ENCODE results near the gene CDH12.

CDH12 gene

DNA sequence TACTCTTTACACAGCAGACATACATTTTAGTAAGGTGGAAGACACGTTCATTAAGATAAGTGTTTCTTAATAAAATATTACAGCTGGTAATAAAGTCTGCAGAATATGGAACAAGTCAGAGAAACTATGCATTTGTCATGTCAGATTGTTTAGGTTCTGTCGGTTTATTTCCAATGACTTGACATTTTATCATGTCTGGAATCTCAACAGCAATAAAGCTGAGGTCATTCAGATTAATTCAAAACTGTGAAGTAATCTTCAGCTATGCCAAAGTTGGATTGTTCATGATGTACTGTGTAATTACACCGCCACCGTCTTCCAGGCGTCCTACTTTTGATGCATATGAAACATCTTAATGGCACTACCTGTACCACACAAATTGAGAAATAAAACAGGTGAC lies 1032.6 kb downstream of the CDH12 start:
- Histone ChIP-seq H3K4me1 (ENCODE audit: control insufficient read depth in 1 of 2, insufficient read depth in 1 of 2, low read depth in 1 of 2, low read length in 1 of 2) (no peaks in the 10 kb centered on the region), H3K27ac (no peak overlapping the region), H3K4me3 (ENCODE audit: low read depth in 1 of 2, low read length in 1 of 2) (no peak overlapping the region), H3K36me3 (no peaks in the 10 kb centered on the region), H3K27me3 (no peaks in the 10 kb centered on the region), H3K9me3 (no peaks in the 10 kb centered on the region)
- TF ChIP-seq, protein P1, sequence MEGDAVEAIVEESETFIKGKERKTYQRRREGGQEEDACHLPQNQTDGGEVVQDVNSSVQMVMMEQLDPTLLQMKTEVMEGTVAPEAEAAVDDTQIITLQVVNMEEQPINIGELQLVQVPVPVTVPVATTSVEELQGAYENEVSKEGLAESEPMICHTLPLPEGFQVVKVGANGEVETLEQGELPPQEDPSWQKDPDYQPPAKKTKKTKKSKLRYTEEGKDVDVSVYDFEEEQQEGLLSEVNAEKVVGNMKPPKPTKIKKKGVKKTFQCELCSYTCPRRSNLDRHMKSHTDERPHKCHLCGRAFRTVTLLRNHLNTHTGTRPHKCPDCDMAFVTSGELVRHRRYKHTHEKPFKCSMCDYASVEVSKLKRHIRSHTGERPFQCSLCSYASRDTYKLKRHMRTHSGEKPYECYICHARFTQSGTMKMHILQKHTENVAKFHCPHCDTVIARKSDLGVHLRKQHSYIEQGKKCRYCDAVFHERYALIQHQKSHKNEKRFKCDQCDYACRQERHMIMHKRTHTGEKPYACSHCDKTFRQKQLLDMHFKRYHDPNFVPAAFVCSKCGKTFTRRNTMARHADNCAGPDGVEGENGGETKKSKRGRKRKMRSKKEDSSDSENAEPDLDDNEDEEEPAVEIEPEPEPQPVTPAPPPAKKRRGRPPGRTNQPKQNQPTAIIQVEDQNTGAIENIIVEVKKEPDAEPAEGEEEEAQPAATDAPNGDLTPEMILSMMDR (IDR thresholded peaks at IDR 0.05), result no peak

DNA sequence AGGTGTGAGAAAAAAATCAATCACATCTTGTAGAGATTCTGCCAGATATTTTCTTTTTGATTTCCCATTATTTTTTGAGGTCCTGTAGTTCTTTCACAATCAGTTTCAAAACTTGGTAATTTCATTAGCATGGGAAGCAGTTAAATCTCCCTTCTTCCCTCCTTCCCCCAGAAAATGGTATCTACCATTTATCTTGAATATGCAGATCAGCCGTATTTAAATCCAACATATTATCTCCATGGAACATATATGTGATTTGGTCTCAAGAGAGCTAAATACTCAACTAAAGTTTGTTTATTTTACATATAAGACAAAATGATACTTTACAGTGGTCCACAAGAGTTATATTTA lies 1034.8 kb downstream of the CDH12 start:
- Histone ChIP-seq H3K9me3 (no peaks in the 10 kb centered on the region), H3K27ac (no peak overlapping the region), H3K36me3 (no peaks in the 10 kb centered on the region), H3K4me3 (ENCODE audit: low read depth in 1 of 2, low read length in 1 of 2) (no peak overlapping the region), H3K27me3 (no peaks in the 10 kb centered on the region), H3K4me1 (ENCODE audit: control insufficient read depth in 1 of 2, insufficient read depth in 1 of 2, low read depth in 1 of 2, low read length in 1 of 2) (no peaks in the 10 kb centered on the region)
- TF ChIP-seq, protein P1 (IDR thresholded peaks at IDR 0.05), result no peak

DNA sequence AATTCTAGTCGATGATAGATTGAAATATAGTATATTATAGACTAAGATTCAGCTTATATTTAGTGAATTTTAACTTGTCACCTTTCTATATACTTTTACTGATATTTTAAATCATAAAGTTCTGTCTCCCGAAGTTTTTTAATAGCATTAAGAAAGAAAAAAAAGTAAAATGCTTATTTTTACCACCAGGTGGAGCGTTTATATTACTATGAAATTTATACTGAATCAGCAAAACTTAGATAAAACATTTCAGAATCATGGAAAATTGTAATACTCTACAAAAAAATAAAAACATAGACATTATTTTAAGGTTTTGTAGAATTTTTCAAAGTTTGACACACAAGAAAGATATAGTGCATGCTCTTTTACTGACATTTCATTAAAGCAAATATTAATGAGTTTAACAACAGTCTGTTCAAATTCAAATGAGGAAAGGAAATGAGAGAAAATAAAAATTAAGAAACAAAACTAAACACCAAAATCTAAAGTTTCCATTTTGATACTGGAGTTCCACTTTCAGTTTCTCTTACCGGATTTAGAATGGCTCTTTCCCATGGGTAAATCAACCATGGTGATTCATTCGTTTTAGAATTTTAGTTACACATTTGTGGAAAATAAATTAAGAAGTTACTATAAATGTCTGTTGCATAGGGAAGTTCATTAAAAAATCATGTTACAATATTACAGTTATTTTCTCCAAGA lies 1035.3 kb downstream of the CDH12 start:
- Histone ChIP-seq H3K27ac (no peak overlapping the region), H3K4me1 (ENCODE audit: control insufficient read depth in 1 of 2, insufficient read depth in 1 of 2, low read depth in 1 of 2, low read length in 1 of 2) (no peaks in the 10 kb centered on the region), H3K4me3 (ENCODE audit: low read depth in 1 of 2, low read length in 1 of 2) (no peak overlapping the region), H3K27me3 (no peaks in the 10 kb centered on the region), H3K36me3 (no peaks in the 10 kb centered on the region), H3K9me3 (no peaks in the 10 kb centered on the region)
- TF ChIP-seq, protein P1 (IDR thresholded peaks at IDR 0.05), result no peak

DNA sequence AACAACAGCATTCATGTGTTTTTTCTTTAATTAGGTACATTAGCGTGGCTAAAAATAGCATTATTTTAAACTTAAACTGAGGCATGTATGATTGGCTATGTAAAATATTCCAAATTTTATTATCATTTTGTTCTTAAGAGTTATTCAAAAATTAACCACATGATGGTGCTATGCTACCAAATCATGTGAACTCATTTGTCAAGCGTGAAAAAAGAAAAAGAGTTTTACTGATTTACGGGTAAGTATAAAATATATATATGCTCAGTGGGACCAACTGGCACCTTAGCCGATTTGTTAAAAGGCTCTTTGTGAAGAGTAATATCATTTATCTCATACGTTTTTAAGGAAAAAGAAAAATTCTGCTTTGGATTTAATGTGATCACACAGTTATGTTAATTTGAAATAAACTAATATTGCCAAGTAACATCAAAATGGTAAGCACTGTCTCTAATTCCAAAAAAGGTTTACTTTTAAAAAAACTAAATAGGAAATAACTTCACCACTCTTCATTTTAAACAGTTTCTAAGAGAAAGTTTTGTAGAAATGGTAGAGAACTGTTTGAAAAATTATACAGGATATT lies 1042.3 kb downstream of the CDH12 start:
- Histone ChIP-seq H3K9me3 (no peaks in the 10 kb centered on the region), H3K4me3 (ENCODE audit: low read depth in 1 of 2, low read length in 1 of 2) (no peak overlapping the region), H3K27me3 (no peaks in the 10 kb centered on the region), H3K4me1 (ENCODE audit: control insufficient read depth in 1 of 2, insufficient read depth in 1 of 2, low read depth in 1 of 2, low read length in 1 of 2) (no peaks in the 10 kb centered on the region), H3K36me3 (no peaks in the 10 kb centered on the region), H3K27ac (no peak overlapping the region)
- TF ChIP-seq, protein P1 (IDR thresholded peaks at IDR 0.05), result no peak

DNA sequence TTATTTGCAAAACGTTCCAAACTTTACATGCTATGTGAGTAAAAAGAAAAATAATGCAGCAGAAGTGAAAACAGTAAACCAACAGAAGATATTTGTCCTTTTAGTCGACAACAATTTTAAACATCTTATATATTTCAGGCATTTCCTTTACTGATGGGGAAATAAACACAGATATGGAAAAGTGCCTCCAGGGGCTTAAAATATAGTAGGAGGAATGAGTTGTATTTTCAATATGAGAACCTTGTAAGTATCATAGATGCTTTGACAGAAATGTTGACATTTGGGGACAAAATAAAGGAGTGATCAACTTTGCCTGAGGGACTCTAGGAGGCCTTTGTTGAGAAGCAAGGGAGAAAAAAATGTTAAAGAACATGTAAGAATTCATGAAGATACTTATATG lies 1043.5 kb downstream of the CDH12 start:
- no peaks in the 10 kb centered on the region for H3K36me3 ChIP-seq
- H3K9me3 ChIP-seq, result no peaks in the 10 kb centered on the region
- H3K27me3 ChIP-seq, result no peaks in the 10 kb centered on the region
- H3K27ac ChIP-seq, result no peak overlapping the region
- TF ChIP-seq, protein P1 (IDR thresholded peaks at IDR 0.05), result no peak
- H3K4me1 ChIP-seq (ENCODE audit: control insufficient read depth in 1 of 2, insufficient read depth in 1 of 2, low read depth in 1 of 2, low read length in 1 of 2), result no peaks in the 10 kb centered on the region
- H3K4me3 ChIP-seq (ENCODE audit: low read depth in 1 of 2, low read length in 1 of 2), result no peak overlapping the region

All from neutrophil (primary cell).